Muscle of leg (tissue), 11 donors: ENCODE data around the gene SIRPB2. TPM values are rescaled to one million over a fixed set of nuclear protein-coding genes. Genes with fewer than 3 reads are reported as not detected.

Source experiments
- DNase-seq: peaks from one replicate; pipeline ENCODE4 v3.0.0; 2013
- H3K27ac ChIP-seq: one replicate; pipeline ENCODE4 v1.5.1; 2013; ENCODE audit warnings: mild to moderate bottlenecking, low read length, control low read depth
- H3K27me3 ChIP-seq: one replicate; pipeline ENCODE4 v1.6.1; 2013; ENCODE audit warnings: low read length; ENCODE audit not compliant: control insufficient read depth, insufficient read depth
- H3K36me3 ChIP-seq: one replicate; pipeline ENCODE4 v1.6.1; 2013; ENCODE audit warnings: low read length; ENCODE audit not compliant: control insufficient read depth, insufficient read depth
- H3K4me1 ChIP-seq: one replicate; pipeline ENCODE4 v1.6.1; 2013; ENCODE audit warnings: low read length; ENCODE audit not compliant: control insufficient read depth, insufficient read depth
- H3K4me3 ChIP-seq: one replicate; pipeline ENCODE4 v1.5.1; 2013; ENCODE audit warnings: low read length, control low read depth
- H3K9me3 ChIP-seq: replicated peaks from 2 replicates; pipeline ENCODE4 v1.6.1; 2013; ENCODE audit warnings: low read depth, low read length; ENCODE audit not compliant: control insufficient read depth
- WGBS: methylation state at CpG from one replicate; pipeline ENCODE4 v1.1.5; 2013; ENCODE audit warnings: missing lambda C conversion rate; ENCODE audit not compliant: insufficient coverage; 5-methylcytosine and 5-hydroxymethylcytosine counted together
- polyA plus RNA-seq, 8 donors: library from polyadenylated mRNA; unstranded; fragments of 120-200 nt; gene quantifications; one replicate each; pipeline versions ENCODE4 v1.2.1 to v1.2.3, GENCODE V29; 2013; ENCODE audit warnings: inconsistent platforms in 1 of 8, low replicate concordance in 1 of 8; ENCODE audit not compliant: insufficient read length in 8 of 8, insufficient read depth in 1 of 8
- total RNA-seq: library from RNA; stranded (reverse); fragments of 120-200 nt; gene quantifications from one replicate; pipeline ENCODE4 v1.2.4, GENCODE V29; 2013

SIRPB2 gene
- total and polyA plus RNA-seq, 9 donors: 0.84 to 2.4 (median 1.4) TPM

DNA sequence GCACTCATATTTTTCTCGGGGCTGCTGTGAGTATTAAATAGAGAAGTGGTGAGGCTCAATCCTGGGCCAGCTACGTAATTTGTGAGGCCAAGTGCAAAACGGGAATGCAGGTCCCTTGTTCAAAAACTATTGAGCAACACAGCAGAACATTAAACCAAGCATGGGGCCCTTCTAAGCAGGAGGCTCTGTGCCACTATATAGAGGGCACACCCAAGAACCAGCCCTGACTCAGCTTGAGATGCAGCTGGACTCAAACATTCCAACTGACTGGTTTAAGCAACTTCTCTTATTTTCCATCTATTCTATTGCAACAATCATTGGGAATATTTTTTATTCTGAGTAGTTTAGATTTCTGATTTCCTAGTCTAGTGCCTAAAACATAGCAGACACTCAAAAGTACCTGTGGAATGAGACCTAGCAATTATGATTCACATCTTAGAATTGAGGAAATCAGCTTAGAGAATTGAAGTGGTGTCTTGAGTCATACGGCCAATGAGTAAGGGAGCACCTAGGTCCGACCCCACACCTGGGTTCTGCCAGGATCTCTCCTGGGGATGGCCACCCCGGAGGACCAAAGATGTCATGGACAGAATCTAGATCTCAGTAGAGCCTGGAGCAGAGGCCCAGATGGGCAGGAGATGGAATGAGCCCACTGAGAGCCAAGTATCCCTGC lies 1.3 kb downstream of the SIRPB2 start:
- H3K27me3 ChIP-seq: peaks cover 2% of the 10 kb centered on the region
- WGBS: 66% methylated on average over 4 of the region's 6 CpGs
- peak; percentile 42 for DNase-seq
- H3K4me1 ChIP-seq: no peaks in the 10 kb centered on the region
- H3K27ac ChIP-seq: peak overlapping the region; percentile 35
- no peaks in the 10 kb centered on the region for H3K36me3 ChIP-seq
- no peaks in the 10 kb centered on the region for H3K9me3 ChIP-seq
- no peak overlapping the region for H3K4me3 ChIP-seq

DNA sequence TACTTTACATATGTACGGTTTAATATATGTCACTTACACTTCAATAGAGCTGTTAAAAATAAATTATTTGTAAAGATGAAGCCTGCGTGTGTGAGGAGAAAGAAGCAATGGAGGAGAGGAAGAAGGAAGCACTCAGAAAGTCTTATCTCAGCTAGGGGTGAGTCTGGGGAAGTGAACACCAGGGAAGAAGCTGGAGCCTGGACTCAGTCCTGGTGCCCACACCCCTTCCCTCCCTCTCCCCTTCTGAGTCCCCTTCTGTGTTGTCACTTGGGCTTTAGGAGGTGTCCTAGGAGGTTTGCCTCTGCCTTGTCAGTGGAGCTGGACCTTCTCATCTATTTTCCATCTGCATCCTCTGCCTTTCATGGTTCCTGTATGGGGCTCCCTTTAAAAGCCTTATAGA lies 1.9 kb downstream of the SIRPB2 start:
- H3K36me3 ChIP-seq: no peaks in the 10 kb centered on the region
- peaks cover 2% of the 10 kb centered on the region for H3K27me3 ChIP-seq
- no peak overlapping the region for H3K4me3 ChIP-seq
- no peaks in the 10 kb centered on the region for H3K9me3 ChIP-seq
- peak overlapping the region; percentile 35 for H3K27ac ChIP-seq
- no peak for DNase-seq
- no CpG with 5 or more reads among the region's 2 CpGs for WGBS
- H3K4me1 ChIP-seq: no peaks in the 10 kb centered on the region

DNA sequence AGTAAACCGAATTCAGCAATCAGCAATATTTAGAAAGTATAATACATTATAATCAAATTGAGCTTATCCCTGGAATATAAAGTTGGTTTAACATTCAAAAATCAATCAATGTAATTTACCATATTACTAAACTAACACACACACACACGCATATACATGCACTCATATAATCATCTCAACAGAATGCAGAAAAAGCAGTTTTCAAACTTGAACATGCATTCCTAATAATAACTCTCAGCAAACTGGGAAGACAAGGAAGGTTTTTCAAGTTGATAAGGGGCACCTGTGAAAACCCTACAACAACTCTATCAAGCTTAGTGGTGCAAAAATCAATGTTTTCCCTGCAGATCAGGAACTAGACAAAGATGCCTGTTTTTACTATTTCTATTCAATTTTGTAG lies 4.7 kb downstream of the SIRPB2 start:
- H3K27ac ChIP-seq: no peak overlapping the region
- no peak for DNase-seq
- H3K4me3 ChIP-seq: no peak overlapping the region
- no peaks in the 10 kb centered on the region for H3K36me3 ChIP-seq
- no peaks in the 10 kb centered on the region for H3K4me1 ChIP-seq
- H3K9me3 ChIP-seq: no peaks in the 10 kb centered on the region
- no peaks in the 10 kb centered on the region for H3K27me3 ChIP-seq
- no CpG with 5 or more reads among the region's 2 CpGs for WGBS

DNA sequence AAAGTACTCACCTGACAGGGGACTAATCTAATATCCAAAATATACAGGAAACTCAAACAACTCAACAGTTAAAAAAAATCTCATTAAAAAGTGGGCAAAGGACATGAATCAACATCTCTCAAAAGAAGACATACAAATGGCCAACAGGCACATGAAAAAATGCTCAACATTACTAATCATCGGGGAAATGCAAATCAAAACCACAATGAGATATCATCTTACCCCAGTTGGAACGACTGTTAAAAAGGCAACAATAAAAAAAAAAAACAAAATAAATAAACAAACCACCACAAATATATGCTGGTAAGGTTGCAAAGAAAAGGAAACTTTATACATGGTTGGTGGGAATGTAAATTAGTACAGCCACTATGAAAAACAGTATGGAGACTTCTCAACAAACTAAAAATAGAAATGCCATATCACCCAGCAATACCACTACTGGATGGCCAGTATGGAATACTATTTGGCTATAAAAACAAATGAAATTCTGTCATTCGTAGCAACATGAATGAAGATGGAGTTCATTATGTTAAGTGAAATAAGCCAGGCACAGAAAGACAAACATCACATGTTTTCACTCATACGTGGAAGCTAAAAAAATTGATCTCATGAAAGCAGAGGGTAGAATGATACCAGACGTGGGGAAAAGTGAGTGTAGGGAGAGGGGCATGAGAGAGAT lies 6.6 kb downstream of the SIRPB2 start:
- Histone ChIP-seq H3K27me3 (no peaks in the 10 kb centered on the region), H3K4me3 (no peak overlapping the region), H3K36me3 (no peaks in the 10 kb centered on the region), H3K27ac (no peak overlapping the region), H3K9me3 (no peaks in the 10 kb centered on the region), H3K4me1 (no peaks in the 10 kb centered on the region)
- no peak for DNase-seq
- no CpG with 5 or more reads among the region's 5 CpGs for WGBS

DNA sequence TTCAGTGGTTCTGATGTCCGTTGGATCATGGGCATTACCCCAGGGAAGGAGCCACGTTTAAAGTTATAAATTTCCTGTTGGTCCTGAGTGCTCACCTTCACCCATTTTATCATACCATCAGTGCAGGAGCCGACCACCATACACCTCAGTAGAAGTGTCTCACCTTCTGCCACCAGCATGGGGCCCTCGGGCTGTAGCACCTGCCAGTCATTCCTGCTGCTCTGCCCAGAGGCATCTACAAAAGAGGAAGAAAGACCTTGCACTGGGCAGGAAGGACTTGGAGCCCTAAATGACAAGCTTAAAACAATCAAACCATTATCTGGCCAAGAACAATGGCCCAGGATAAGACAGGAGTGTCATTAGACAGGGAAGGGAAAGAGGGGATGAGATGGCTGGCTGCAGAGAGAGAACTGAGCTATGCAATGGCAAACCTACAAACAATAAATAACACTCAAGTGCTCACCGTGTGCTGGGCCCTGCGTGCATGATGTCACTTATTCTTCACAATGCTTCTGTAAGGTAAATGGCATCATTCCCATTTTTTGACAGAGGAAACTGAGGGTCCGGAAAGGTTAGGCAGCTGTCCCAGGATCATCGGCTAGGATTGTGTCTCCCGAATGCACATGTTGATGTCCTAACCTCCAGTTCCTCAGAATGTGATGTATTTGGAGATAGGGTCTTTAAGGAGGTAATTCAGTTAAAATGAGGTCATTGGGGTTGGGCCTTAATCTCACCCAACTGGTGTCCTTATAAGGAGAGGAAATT lies 11.2 kb downstream of the SIRPB2 start:
- Histone ChIP-seq H3K4me1 (no peaks in the 10 kb centered on the region), H3K27me3 (no peaks in the 10 kb centered on the region), H3K4me3 (no peak overlapping the region), H3K27ac (no peak overlapping the region), H3K36me3 (no peaks in the 10 kb centered on the region), H3K9me3 (no peaks in the 10 kb centered on the region)
- WGBS: 79% methylated on average over 5 of the region's 9 CpGs
- DNase-seq: no peak

DNA sequence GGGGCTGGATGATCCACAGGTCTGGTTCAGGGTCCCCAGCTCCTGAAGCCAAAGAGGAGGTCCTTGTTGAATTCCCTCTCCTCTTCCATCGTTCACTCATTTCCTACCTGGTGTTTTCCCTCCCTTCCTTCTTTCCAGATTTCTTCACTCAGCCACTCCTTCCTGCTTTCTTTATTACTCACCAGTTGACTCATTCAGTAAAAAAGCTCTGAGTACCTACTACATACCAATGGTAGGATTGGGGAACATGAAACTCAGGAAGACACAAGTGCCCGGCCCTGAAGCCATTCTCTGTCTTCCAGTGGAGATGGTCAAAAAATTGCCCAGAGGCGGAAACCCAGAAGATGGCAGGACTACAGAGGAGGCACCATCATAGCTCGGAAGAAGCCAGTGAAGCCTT lies 12.7 kb downstream of the SIRPB2 start:
- DNase-seq: no peak
- WGBS: 83% methylated on average over 2 of the region's 4 CpGs
- no peaks in the 10 kb centered on the region for H3K27me3 ChIP-seq

DNA sequence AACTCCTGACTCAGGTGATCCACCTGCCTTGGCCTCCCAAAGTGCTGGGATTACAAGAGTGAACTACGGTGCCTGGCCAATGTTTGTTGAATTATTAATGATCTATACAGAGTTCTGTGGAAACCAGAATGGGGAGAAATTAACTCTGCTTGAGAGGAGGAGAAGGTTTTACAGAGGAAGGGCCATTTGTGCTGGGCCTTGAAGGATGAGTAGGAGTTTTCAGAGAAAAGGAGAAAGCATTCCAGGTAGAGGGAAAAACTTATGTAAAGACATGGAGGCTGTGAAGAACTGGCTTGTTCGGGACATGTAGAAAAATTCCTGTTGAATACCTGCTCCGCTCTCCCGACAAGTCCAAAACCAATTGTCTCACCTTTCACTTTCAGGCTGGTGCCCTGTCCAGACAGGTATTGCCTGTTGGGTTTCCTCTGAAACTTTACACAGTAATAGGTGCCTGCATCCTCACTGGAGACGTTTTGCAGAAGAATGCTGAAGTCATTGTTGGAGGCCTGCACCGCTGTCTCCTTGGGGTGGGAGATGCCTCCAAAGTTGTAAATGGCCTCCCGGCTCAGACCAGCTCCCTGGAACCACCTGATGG lies 13.2 kb downstream of the SIRPB2 start:
- H3K27me3 ChIP-seq: no peaks in the 10 kb centered on the region
- no peaks in the 10 kb centered on the region for H3K36me3 ChIP-seq
- H3K4me1 ChIP-seq: no peaks in the 10 kb centered on the region
- no peak overlapping the region for H3K27ac ChIP-seq
- WGBS: 69% methylated on average over 7 of the region's 7 CpGs
- DNase-seq: no peak
- H3K9me3 ChIP-seq: no peaks in the 10 kb centered on the region
- H3K4me3 ChIP-seq: no peak overlapping the region

More for the DNA sequence above, 12.7 kb downstream of the SIRPB2 start:
- H3K4me1 ChIP-seq: no peaks in the 10 kb centered on the region
- no peak overlapping the region for H3K27ac ChIP-seq
- no peaks in the 10 kb centered on the region for H3K36me3 ChIP-seq
- no peaks in the 10 kb centered on the region for H3K9me3 ChIP-seq
- no peak overlapping the region for H3K4me3 ChIP-seq

DNA sequence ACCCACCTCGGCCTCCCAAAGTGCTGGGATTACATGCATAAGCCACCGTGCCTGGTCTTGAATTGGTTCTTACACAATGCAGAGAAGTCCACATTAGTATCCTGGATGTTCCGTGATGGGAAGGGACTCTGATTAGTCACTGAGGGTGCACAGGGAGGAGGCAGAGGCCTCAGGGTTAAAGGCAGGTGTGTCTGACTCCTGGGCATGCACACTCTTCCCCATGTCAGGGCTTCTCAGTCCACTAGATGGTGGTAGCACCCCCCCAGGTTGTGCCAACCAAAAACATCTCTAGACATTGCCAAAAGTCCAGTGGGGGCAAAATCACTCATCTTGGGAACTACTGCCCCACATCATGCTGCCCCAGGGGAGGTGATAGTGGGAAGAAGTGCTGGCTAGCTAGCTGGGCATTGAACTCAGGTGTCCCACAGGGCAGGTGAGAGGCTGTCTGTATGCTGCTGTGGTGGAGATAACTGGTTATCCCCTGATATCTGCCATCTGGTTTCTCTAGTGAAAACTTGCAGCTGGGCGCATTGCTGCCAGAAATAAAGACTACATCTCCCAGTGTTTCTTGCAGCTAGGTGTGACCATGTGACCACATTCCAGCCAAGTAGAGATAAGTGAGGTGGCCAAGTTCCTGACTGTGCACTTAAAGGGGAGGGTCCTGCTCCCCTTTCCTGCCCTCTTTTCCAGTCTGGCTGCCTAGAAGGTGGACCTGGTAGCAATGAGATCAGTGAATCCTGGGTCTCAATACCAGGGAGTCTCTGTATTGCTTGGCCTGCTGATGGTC lies 16.2 kb downstream of the SIRPB2 start:
- peaks cover 2% of the 10 kb centered on the region for H3K27me3 ChIP-seq
- no peak overlapping the region for H3K27ac ChIP-seq
- no peaks in the 10 kb centered on the region for H3K36me3 ChIP-seq
- peaks cover under 1% of the 10 kb centered on the region for H3K4me1 ChIP-seq
- DNase-seq: no peak
- no peaks in the 10 kb centered on the region for H3K9me3 ChIP-seq
- WGBS: 90% methylated on average over 2 of the region's 4 CpGs
- H3K4me3 ChIP-seq: no peak overlapping the region

DNA sequence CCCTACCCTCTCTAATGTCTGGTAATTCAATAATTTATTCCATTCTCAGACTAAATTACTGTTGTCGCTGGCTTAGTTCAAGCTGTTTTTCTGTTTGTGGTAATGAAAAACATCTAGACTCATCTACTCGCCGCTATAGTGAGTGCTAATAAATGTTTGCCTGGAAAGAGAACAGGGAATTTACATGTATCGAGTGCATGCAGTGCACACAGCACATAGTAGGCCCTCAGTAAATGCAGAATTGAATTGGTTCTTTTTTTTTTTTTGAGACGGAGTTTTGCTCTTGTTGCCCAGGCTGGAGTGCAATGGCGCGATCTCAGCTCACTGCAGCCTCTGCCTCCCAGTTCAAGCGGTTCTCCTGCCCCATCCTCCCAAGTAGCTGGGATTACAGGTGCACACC lies 16.9 kb downstream of the SIRPB2 start:
- Histone ChIP-seq H3K4me1 (peaks cover 2% of the 10 kb centered on the region), H3K4me3 (no peak overlapping the region), H3K27me3 (peaks cover 2% of the 10 kb centered on the region), H3K36me3 (no peaks in the 10 kb centered on the region), H3K27ac (no peak overlapping the region), H3K9me3 (no peaks in the 10 kb centered on the region)
- no peak for DNase-seq
- WGBS: 83% methylated on average over 3 of the region's 8 CpGs
